Mononuclear cell (primary cell): ENCODE results near the gene DNM2. TPM values are rescaled to one million over a fixed set of nuclear protein-coding genes. Genes with fewer than 3 reads are reported as not detected.
A peak's percentile ranks its signal among the peaks of the same experiment; 100 is the strongest.

Experiments
- H3K27me3 ChIP-seq: 2 replicates; pipeline ENCODE4 v1.6.0; 2011; ENCODE audit warnings: low read length, control low read depth; ENCODE audit not compliant: insufficient read depth
- H3K4me1 ChIP-seq: 2 replicates; pipeline ENCODE4 v1.5.1; 2011; ENCODE audit warnings: mild to moderate bottlenecking, low read length, control low read depth; ENCODE audit not compliant: insufficient read depth
- H3K4me3 ChIP-seq: 2 replicates; pipeline ENCODE4 v1.5.1; 2011; ENCODE audit warnings: mild to moderate bottlenecking, low read length, moderate library complexity
- H3K9me3 ChIP-seq: 2 replicates; pipeline ENCODE4 v1.5.1; 2011; ENCODE audit warnings: low read depth, mild to moderate bottlenecking, control low read depth, low read length
- total RNA-seq: library from RNA; depleted of rRNA; stranded (reverse); fragments of >200 nt; gene quantifications from one replicate; pipeline ENCODE4 v1.2.3, GENCODE V29; 2012

Gene DNM2
- total RNA-seq, 1 donor: 149 TPM

DNA sequence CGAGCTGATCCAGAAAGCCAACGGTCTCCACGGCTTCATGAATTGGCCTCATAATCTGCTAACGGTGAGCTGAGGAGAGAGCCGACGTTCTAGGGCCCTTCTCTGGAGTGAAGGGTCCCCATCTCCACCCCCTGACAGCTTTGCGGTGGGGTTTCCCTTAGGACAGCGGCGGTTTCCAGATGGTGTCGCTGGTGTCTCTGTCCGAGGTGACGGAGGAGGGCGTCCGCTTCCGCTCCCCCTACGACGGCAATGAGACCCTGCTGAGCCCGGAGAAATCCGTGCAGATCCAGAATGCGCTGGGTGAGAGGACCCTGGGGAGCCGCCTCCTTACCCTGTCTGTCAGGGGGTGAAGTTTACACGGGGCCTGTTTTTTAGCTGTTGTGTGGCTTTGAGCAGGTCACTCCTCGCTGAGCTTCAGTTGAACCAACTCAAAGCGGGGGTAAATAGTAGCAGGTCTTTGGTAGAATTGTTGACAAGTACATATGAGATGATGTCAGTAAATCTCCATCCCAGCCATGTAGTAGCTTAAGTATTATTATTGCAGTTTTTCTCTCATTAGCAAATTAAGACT lies 15.8 kb upstream of the DNM2 start:
- H3K9me3 ChIP-seq: no peaks in the 10 kb centered on the region
- no peaks in the 10 kb centered on the region for H3K27me3 ChIP-seq
- H3K4me3 ChIP-seq: peak overlapping the region; percentile 79
- peaks cover 17% of the 10 kb centered on the region for H3K4me1 ChIP-seq

DNA sequence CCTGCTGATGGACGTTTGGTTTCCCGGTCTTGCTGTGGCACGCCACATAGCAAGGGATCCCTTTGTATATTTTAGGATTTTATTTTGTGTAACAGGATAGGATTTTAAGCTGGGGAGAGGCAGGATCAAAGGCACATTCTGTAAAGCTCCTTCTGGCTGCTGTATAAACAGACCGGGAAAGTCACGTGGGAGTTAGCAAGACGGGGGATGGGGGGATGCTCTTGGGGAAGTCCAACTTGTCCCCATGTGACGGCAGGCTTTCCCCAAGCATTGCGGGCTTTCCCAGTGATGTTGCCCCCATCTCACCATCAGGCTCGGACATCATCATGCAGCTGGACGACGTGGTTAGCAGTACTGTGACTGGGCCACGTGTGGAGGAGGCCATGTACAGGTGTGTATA lies 10.9 kb upstream of the DNM2 start:
- peaks cover 5% of the 10 kb centered on the region for H3K4me1 ChIP-seq
- no peak overlapping the region for H3K4me3 ChIP-seq
- no peaks in the 10 kb centered on the region for H3K27me3 ChIP-seq
- no peaks in the 10 kb centered on the region for H3K9me3 ChIP-seq

DNA sequence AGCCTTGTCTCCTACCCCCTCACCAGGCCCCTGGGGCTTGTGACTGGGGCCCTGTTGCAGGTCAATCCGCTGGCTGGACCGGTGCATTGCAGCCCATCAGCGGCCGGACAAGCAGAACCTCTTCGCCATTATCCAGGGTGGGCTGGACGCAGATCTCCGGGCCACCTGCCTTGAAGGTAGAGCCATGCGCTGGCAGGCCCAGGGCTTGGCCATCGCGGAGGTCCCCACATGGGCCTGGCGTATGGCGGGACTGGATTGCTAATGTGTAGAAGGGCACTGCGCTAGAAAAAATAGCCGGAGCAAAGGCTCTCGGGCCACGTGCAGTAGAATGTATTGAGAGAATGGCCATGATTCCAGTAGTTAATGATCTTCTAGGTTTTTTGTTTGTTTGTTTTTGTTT lies 10.4 kb upstream of the DNM2 start:
- Histone ChIP-seq H3K4me1 (peaks cover under 1% of the 10 kb centered on the region), H3K27me3 (no peaks in the 10 kb centered on the region), H3K4me3 (no peak overlapping the region), H3K9me3 (no peaks in the 10 kb centered on the region)

DNA sequence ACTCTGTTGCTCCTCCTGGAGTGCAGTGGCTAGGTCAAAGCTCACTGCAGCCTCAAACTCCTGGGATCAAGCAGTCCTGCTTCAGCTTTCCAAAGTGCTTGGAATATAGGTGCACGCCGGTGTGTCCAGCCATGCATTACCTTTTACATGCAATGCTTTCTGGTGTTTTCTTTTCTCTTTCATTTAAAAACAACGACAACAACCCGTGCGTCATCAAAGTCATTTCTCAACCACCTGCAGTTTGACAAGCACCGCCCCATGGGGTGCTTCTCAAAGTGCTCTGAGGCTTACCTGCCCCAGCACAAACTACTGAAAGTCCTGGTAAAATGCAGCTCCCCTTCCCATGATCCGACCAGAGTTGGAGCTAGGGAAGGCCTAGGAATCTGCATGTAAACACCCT lies 9.6 kb upstream of the DNM2 start:
- Histone ChIP-seq H3K9me3 (no peaks in the 10 kb centered on the region), H3K27me3 (no peaks in the 10 kb centered on the region), H3K4me3 (no peak overlapping the region), H3K4me1 (no peaks in the 10 kb centered on the region)

DNA sequence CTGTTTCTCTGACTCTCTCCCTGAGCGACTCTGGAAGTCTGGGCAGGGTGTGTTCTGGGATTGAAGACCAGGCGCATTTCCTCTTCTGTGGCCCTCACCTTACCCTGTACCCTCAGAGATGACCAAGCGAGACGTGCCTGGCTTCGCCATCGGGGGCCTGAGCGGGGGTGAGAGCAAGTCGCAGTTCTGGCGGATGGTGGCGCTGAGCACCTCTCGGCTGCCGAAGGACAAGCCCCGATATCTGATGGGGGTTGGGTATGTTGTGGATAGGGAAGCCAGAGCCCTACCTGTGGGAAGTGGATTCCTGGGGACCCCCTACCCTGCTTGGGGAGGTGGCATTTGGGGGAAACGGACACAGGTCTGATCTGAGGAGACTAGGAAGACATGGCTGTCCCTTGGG lies 5.8 kb upstream of the DNM2 start:
- Histone ChIP-seq H3K4me1 (peaks cover 5% of the 10 kb centered on the region), H3K4me3 (no peak overlapping the region), H3K27me3 (no peaks in the 10 kb centered on the region)

DNA sequence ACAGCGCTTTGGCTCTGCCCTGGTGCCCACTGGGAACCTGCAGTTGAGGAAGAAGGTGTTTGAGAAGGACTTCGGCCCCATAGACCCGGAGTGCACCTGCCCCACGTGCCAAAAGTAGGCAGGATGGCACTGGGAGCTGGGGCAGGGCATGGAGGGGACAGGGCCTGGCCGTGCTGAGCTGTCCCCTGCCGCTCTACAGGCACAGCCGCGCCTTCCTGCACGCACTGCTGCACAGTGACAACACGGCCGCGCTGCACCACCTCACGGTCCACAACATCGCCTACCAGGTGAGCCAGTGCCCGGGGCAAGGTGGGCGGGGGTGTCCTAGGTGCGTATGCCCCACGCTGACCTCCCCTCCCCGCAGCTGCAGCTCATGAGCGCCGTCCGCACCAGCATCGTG lies 5.1 kb upstream of the DNM2 start:
- no peaks in the 10 kb centered on the region for H3K27me3 ChIP-seq
- no peak overlapping the region for H3K4me3 ChIP-seq
- H3K9me3 ChIP-seq: no peaks in the 10 kb centered on the region
- peaks cover 7% of the 10 kb centered on the region for H3K4me1 ChIP-seq

More for the DNA sequence above, 5.8 kb upstream of the DNM2 start:
- no peaks in the 10 kb centered on the region for H3K9me3 ChIP-seq

DNA sequence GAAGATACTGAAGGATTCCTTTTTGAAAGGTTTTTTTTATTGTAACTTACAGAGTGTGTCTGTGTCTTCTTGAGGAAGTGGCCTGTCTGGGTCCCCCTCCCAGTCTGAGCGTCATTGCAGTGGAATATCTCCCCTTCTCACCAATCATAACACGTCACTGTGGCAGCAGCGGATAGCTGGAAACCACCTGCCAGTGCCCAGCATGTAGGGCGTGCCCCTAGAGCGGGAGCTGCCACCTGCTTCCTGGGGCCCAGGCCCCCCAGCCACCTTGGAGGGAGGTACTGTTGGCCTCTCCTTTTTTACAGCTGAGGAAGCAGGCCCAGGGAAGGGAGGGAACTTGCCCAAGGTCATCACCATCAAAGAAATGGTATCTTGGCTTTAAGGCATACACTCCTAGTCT lies 4.6 kb upstream of the DNM2 start:
- Histone ChIP-seq H3K9me3 (no peaks in the 10 kb centered on the region), H3K4me3 (no peak overlapping the region), H3K27me3 (no peaks in the 10 kb centered on the region), H3K4me1 (peaks cover 7% of the 10 kb centered on the region)

DNA sequence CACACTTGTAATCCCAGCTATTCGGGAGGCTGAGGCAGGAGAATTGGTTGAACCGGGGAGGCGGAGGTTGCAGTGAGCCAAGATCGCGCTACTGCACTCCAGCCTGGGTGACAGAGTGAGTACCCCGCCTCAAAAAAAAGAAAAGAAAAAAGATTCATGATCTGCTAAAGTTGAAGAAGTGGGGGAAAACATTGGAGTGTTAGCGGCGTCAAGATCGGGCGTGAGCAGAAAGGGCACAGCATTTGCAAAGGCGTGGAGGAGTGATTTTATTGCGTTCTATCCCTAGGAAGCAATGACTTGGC lies 874 bp upstream of the DNM2 start:
- Histone ChIP-seq H3K4me1 (peaks cover 38% of the 10 kb centered on the region), H3K9me3 (no peaks in the 10 kb centered on the region), H3K27me3 (no peaks in the 10 kb centered on the region), H3K4me3 (peak overlapping the region; percentile 4)

DNA sequence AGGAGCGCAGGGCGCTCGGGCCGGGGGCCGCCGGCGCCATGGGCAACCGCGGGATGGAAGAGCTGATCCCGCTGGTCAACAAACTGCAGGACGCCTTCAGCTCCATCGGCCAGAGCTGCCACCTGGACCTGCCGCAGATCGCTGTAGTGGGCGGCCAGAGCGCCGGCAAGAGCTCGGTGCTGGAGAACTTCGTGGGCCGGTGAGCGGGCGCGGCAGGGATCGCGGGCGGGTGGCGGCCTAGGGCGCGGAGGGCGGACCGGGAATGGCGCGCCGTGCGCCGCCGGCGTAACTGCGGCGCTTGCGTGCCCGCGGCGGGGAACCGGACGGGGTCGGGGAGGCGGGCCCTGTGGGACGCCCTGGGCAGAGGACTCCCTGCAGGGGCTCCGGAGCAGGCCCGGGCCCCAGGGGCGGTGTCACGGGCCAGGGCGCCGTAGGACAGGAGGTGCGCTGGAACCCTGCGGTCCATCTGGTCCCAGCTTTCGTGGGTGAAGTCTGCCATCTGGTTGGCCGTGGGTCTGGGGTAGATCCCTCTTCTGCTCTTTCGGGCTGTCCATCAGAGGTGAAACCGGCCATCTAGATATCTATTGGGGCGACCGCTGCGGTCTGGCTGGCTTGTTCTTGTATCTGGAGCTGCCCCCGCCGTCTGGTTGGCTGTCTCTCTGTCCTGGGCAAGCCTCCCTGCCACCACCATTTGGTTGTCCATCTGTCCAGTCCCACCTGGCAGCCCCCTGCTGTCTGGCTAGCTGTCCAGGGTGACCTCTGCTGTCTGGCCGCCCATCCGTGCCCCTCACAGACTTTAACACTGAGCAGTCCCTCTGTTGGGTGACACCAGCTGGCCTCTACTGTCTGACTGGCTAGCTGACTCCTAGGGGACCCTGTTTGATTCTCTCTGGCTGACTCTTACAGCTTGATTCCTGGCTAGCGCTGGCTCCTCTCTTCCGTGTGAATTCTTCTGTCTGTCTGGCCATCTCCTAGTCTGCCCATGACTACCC lies 622 bp downstream of the DNM2 start:
- H3K4me1 ChIP-seq: peaks cover 41% of the 10 kb centered on the region
- no peaks in the 10 kb centered on the region for H3K9me3 ChIP-seq
- peak overlapping the region; percentile 97 for H3K4me3 ChIP-seq
- no peaks in the 10 kb centered on the region for H3K27me3 ChIP-seq

DNA sequence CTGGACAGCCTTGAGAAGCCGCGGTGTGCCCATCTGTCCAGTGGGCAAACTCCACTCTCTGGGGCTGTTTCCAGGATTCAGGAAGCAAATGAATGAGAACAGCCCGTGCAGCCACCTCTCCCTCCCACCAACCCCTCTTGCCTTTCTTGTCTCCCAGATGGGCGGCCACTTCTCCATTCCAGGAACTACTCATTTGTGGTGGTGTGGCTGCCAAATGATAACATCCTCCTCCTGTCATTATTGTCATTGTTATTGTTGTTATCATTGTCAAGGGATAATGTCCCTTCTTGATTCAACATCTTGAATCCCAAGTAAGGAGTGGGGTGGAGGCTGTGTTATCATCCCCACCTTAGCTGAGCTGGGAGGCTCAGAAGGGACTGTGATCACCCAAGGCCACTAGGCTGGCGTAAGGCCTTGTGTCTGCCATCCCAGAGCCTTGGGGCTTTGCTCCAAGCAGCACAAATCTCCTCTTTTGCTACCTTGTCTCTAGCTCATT lies 1.6 kb downstream of the DNM2 start:
- no peaks in the 10 kb centered on the region for H3K9me3 ChIP-seq
- H3K4me3 ChIP-seq: peak overlapping the region; percentile 97
- no peaks in the 10 kb centered on the region for H3K27me3 ChIP-seq
- H3K4me1 ChIP-seq: peaks cover 41% of the 10 kb centered on the region

DNA sequence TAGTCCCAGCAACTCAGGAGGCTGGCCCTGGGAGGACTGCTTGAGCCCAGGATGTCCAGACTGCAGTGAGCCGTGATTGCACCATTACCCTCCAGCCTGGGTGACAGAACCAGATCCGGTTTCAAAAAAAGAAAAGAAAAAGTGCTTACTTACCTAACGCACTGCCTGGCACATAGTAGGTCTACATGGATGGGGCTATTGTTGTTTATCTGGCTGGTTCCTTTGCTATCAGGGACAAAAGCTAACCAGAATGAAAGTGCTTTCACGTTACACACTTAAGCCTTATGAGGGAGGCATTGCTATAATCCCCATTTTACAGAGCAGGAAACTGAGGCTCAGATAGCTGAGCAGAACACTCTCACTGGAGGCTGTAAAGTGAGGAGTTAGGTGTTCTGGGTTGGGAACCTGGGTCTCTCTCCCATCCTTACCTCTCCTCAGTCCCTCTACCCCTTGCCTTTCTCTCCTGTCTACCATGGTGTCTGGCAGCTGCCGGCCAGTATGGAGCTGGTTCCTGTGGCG lies 2.8 kb downstream of the DNM2 start:
- Histone ChIP-seq H3K9me3 (no peaks in the 10 kb centered on the region), H3K4me3 (no peak overlapping the region), H3K4me1 (peaks cover 41% of the 10 kb centered on the region), H3K27me3 (no peaks in the 10 kb centered on the region)

DNA sequence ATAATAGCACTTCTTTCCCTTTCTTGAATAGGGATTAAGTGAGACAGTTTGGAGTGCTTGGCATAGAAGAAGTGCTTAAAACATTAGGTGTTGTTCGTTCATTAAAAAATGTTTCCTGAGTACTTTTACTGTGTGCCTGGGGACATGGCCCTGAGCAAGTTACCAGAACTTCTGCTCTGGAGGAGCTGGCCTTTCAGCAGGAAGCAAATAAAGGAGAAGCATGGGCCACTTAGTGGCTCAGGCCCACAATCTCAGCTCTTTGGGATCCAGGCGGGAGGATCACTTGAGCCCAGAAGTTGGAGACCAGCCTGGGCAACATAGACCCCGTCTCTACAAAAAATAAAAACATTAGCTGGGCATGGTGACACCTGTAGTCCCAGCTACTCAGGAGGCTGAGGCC lies 5.7 kb downstream of the DNM2 start:
- Histone ChIP-seq H3K4me3 (no peak overlapping the region), H3K27me3 (no peaks in the 10 kb centered on the region), H3K4me1 (peaks cover 46% of the 10 kb centered on the region), H3K9me3 (no peaks in the 10 kb centered on the region)

DNA sequence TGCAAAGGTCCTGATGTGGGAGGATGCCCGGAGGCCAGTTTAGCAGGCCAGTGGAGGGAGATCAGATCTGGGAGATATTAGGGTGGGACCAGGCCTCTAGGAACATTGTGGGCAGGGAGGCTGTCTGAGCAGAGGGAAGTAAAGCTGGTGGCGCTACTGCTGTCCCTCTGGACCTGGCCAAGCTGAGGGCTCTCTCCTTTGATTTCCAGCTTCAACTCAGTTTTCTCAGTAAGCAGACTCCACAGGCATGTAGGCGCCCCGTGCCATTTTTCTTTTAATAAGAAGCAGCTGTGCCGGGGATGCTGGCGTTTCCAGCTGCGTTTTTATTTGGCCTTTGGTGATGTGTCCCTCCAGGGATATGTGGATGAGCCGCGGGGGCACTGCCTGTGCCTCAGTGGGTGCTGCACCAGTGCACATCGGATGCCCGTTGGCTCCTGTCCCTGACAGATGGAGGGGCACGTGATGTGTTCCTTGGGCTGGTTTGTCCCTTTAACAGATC lies 6.7 kb downstream of the DNM2 start:
- no peaks in the 10 kb centered on the region for H3K9me3 ChIP-seq
- no peak overlapping the region for H3K4me3 ChIP-seq
- H3K4me1 ChIP-seq: peaks cover 49% of the 10 kb centered on the region
- H3K27me3 ChIP-seq: no peaks in the 10 kb centered on the region

DNA sequence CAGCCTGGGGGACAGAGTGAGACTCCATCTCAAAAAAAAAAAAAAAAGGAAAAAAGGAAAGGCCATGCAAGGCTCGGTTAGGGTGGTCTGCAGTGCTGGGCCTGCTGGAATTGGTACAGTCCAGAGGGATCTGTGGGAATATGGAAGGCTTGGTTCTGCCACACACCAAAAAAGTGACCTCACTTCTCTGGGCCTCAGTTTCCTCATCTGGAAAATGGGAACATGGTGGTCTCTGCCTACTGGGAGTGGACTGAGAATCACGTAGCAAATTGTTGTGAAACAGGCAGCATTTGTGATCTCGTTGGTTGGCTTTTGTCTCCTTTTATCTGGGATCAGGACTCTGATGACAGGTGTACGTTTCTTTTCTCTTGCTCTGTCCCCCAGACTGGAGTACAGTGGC lies 7.5 kb downstream of the DNM2 start:
- Histone ChIP-seq H3K4me1 (peaks cover 49% of the 10 kb centered on the region), H3K4me3 (no peak overlapping the region), H3K9me3 (no peaks in the 10 kb centered on the region), H3K27me3 (no peaks in the 10 kb centered on the region)

DNA sequence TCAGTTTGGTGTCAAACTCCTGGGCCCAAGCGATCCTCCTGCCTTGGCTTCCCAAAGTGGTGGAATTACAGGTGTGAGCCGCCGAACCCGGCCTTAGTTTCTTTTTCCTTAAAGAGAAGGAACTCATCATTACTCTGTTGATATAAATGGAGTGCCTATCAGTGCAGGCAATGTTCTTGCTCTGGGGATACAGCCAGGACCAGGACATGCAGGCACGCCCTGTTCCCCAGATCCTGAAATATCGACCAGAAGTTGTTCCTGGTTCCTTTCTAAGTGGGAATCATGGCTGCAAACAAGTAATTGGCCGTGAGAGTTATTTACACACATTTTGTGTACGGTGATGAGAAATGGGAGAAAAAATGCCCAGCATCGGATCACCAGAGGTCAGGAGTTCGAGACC lies 8.4 kb downstream of the DNM2 start:
- Histone ChIP-seq H3K9me3 (no peaks in the 10 kb centered on the region), H3K4me3 (no peak overlapping the region), H3K4me1 (peaks cover 49% of the 10 kb centered on the region), H3K27me3 (no peaks in the 10 kb centered on the region)
